Left lung (tissue), 10 donors: ENCODE data around the gene TMEM123. TPM values are rescaled to one million over a fixed set of nuclear protein-coding genes. Genes with fewer than 3 reads are reported as not detected.
"Not testable (repeated sequence)": the region's sequence is repeated elsewhere in the genome, so short reads cannot be mapped to it uniquely, and the experiment has no call there.

ENCODE experiments used
- ATAC-seq: fragments of 200-7000 bp; cut with Tn5 transposase; one replicate; pipeline ENCODE4 v1.9.1; 2020; ENCODE audit warnings: moderate library complexity
- DNase-seq, 4 donors: peaks; one replicate each; pipeline ENCODE4 v3.0.0-alpha.2; 2013 to 2020
- H3K27ac ChIP-seq, 2 donors: fragments of 200-600 bp; sonication (generic) in 1 of 2; one replicate each; pipeline versions ENCODE4 v1.5.0 to v1.8.0; 2020 to 2021
- H3K27me3 ChIP-seq, 2 donors: fragments of 200-600 bp; sonication (generic) in 1 of 2; one replicate each; pipeline versions ENCODE4 v1.5.0 to v1.8.0; 2020 to 2021
- H3K36me3 ChIP-seq, 2 donors: fragments of 200-600 bp; sonication (generic) in 1 of 2; one replicate each; pipeline versions ENCODE4 v1.5.0 to v1.8.0; 2020 to 2021
- H3K4me1 ChIP-seq, 2 donors: fragments of 200-600 bp; one replicate each; pipeline ENCODE4 v1.8.0; 2021
- H3K4me3 ChIP-seq, 2 donors: fragments of 200-600 bp; sonication (generic) in 1 of 2; one replicate each; pipeline versions ENCODE4 v1.5.0 to v1.8.0; 2020 to 2021; ENCODE audit warnings: mild to moderate bottlenecking in 1 of 2
- H3K9me3 ChIP-seq, 2 donors: fragments of 200-600 bp; sonication (generic) in 1 of 2; one replicate each; pipeline versions ENCODE4 v1.5.0 to v1.8.0; 2020 to 2021
- intact Hi-C, 2 donors: fragments of 100-400 bp; cut with DNase I; formaldehyde crosslinking; loops; one replicate each; pipeline versions ENCODE4 v1.11.2 to v1.14.2; 2022
- polyA plus RNA-seq, 6 donors: library from polyadenylated mRNA; unstranded; fragments of 120-200 nt; gene quantifications; one replicate each; pipeline ENCODE4 v1.2.1, GENCODE V29; 2013; ENCODE audit not compliant: insufficient read length in 6 of 6
- total RNA-seq, 2 donors: library from RNA; stranded (reverse); fragmentation: NEBNext Ultra II Directional; extraction: Animal tissue kit (Norgen Biotek cat#: 25700); gene quantifications; one replicate each; pipeline ENCODE4 v1.2.1, GENCODE V29; 2021
- TF ChIP-seq, protein P1 (sequence below), 2 donors: fragments of 200-600 bp; sonication (generic) in 1 of 2; IDR thresholded peaks; one replicate each; pipeline versions ENCODE4 v1.5.0 to v1.8.0; 2021; ENCODE audit warnings: antibody characterized with exemption in 2 of 2
- donor health status: DM: no; HTN: yes; CAD: no.
- donor health status: DM: no; HTN: no; CAD: no.

TMEM123 gene
- total and polyA plus RNA-seq, 8 donors: 127 to 351 (median 260) TPM

DNA sequence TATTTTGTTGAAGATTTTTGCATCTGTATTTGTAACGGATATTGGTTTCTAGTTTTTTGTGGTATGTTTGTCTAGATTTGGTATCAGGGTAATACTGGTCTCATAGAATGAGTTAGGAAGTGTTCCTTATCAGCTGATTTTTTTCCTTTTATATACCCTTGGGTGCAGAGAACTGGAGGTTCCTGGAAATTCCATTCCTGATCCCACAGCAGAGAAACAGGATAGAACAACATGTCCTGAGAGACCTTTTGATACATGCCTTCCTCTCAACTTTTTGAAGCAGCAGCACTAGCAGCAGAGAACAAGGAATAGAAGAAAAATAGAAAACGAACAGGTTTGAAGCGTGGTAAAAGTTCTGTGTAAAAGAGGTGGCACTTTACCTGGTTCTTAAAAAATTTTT, 68.7 kb downstream of the TMEM123 start:
- Histone ChIP-seq H3K9me3 (no peaks in the 10 kb centered on the region), H3K27ac (no peak overlapping the region), H3K36me3 (peaks cover 0 to 77% of the 10 kb centered on the region in 2 donors), H3K4me3 (no peak overlapping the region), H3K4me1 (peaks cover 0 to 4% of the 10 kb centered on the region in 2 donors), H3K27me3 (no peaks in the 10 kb centered on the region)
- DNase-seq (no peak), ATAC-seq (no peak)
- intact Hi-C loops: no loop called here
- TF ChIP-seq, protein P1, sequence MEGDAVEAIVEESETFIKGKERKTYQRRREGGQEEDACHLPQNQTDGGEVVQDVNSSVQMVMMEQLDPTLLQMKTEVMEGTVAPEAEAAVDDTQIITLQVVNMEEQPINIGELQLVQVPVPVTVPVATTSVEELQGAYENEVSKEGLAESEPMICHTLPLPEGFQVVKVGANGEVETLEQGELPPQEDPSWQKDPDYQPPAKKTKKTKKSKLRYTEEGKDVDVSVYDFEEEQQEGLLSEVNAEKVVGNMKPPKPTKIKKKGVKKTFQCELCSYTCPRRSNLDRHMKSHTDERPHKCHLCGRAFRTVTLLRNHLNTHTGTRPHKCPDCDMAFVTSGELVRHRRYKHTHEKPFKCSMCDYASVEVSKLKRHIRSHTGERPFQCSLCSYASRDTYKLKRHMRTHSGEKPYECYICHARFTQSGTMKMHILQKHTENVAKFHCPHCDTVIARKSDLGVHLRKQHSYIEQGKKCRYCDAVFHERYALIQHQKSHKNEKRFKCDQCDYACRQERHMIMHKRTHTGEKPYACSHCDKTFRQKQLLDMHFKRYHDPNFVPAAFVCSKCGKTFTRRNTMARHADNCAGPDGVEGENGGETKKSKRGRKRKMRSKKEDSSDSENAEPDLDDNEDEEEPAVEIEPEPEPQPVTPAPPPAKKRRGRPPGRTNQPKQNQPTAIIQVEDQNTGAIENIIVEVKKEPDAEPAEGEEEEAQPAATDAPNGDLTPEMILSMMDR (IDR thresholded peaks at IDR 0.05): no peak

DNA sequence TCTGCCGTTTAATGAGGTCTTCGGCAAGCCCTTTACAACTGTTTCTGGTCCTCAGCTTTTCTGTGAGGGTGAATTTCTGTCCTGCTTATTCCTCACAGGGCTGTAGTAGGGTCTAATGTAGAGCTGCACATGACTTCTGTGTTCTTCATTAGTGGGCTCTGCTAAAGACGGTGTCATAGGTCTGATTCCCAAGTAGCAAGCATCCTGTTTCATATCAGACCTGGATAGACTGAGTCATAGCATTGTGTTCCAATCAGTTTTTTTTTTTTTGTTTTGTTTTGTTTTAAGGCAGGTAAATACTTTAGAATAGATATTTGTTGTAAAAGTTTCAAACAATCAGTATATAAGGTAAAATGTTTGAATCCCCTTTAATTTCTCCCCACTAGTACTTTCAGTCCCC, 70.2 kb downstream of the TMEM123 start:
- intact Hi-C loops: no loop called here
- Histone ChIP-seq H3K27ac (no peak overlapping the region), H3K4me1 (peaks cover 0 to 4% of the 10 kb centered on the region in 2 donors), H3K27me3 (no peaks in the 10 kb centered on the region), H3K9me3 (no peaks in the 10 kb centered on the region), H3K4me3 (no peak overlapping the region), H3K36me3 (peaks cover 0 to 79% of the 10 kb centered on the region in 2 donors)
- TF ChIP-seq, protein P1 (IDR thresholded peaks at IDR 0.05): no peak
- no peak for DNase-seq
- ATAC-seq: no peak

- Histone ChIP-seq H3K27ac (no peak overlapping the region), H3K4me1 (no peaks in the 10 kb centered on the region), H3K27me3 (no peaks in the 10 kb centered on the region), H3K36me3 (peaks cover 0 to 64% of the 10 kb centered on the region in 2 donors), H3K9me3 (no peaks in the 10 kb centered on the region), H3K4me3 (no peak overlapping the region)
- ATAC-seq (no peak), DNase-seq (no peak)
- intact Hi-C loops: no loop called here
- TF ChIP-seq, protein P1 (IDR thresholded peaks at IDR 0.05): no peak
Observed at GRCh38 chr11:102378818-102379217, 73.7 kb downstream of the TMEM123 start.

DNA sequence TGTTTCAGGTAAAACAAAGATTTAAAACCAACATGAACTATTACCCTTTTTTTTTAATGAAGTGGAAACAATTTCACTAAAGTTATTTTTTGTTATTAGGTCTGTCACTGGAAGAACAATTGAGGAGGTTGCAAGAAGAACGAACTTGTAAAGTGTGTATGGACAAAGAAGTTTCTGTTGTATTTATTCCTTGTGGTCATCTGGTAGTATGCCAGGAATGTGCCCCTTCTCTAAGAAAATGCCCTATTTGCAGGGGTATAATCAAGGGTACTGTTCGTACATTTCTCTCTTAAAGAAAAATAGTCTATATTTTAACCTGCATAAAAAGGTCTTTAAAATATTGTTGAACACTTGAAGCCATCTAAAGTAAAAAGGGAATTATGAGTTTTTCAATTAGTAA, 74.7 kb downstream of the TMEM123 start:
- TF ChIP-seq, protein P1 (IDR thresholded peaks at IDR 0.05): no peak
- H3K9me3 ChIP-seq: no peaks in the 10 kb centered on the region
- no peaks in the 10 kb centered on the region for H3K4me1 ChIP-seq
- H3K36me3 ChIP-seq: peaks cover 0 to 60% of the 10 kb centered on the region in 2 donors
- H3K27ac ChIP-seq: no peak overlapping the region
- intact Hi-C loops: no loop called here
- no peak overlapping the region for H3K4me3 ChIP-seq
- H3K27me3 ChIP-seq: no peaks in the 10 kb centered on the region
- DNase-seq (no peak), ATAC-seq (no peak)

GRCh38 chr11:102375720-102376399, 76.7 kb downstream of the TMEM123 start:
- intact Hi-C loops: no loop called here
- H3K4me1 ChIP-seq: no peaks in the 10 kb centered on the region
- DNase-seq (no peak), ATAC-seq (no peak)
- H3K9me3 ChIP-seq: no peaks in the 10 kb centered on the region
- H3K27me3 ChIP-seq: no peaks in the 10 kb centered on the region
- H3K36me3 ChIP-seq: peaks cover 0 to 51% of the 10 kb centered on the region in 2 donors
- no peak overlapping the region for H3K4me3 ChIP-seq
- TF ChIP-seq, protein P1 (IDR thresholded peaks at IDR 0.05): no peak
- no peak overlapping the region for H3K27ac ChIP-seq

DNA sequence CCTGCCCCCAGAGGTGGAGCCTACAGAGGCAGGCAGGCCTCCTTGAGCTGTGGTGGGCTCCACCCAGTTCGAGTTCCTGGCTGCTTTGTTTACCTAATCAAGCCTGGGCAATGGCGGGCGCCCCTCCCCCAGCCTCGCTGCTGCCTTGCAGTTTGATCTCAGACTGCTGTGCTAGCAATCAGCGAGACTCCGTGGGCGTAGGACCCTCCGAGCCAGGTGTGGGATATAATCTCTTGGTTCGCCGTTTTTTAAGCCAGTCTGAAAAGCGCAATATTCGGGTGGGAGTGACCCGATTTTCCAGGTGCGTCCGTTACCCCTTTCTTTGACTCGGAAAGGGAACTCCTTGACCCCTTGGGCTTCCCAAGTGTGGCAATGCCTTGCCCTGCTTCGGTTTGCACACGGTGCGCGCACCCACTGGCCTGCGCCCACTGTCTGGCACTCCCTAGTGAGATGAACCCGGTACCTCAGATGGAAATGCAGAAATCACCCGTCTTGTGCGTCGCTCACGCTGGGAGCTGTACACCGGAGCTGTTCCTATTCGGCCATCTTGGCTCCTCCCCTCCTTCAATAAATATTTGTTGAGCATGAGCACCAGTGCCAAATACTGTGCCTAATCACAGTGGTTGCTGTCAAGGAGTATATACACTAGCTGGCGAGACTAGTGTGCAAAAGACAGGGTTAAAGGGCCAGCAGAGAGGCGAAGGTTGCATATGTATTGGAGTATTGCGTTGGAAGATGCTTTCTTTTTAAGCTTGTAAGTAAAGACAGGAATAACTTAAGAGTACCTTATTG, 77.7 kb downstream of the TMEM123 start:
- H3K27me3 ChIP-seq, intact Hi-C loops, H3K4me3 ChIP-seq, H3K4me1 ChIP-seq, DNase-seq, ATAC-seq, H3K27ac ChIP-seq, H3K9me3 ChIP-seq: not testable (repeated sequence)
- peaks cover 0 to 41% of the 10 kb centered on the region in 2 donors for H3K36me3 ChIP-seq
